ENCODE data around the gene TTC9C. TPM values are rescaled to one million over a fixed set of nuclear protein-coding genes. Genes with fewer than 3 reads are reported as not detected.

The TTC9C gene
- total and polyA plus RNA-seq, 2 of the 13 experiments (the other 11 are each of a cell fraction or from before 2014, with no cell fraction given): 28.0 to 36.4 TPM

- TF ChIP-seq RXRB (CRISPR knock-in tag; IDR thresholded peaks at IDR 0.05; ENCODE audit: borderline replicate concordance): peak; percentile 75; the same call in 1 of the 2 replicates
- TF ChIP-seq, protein P1, sequence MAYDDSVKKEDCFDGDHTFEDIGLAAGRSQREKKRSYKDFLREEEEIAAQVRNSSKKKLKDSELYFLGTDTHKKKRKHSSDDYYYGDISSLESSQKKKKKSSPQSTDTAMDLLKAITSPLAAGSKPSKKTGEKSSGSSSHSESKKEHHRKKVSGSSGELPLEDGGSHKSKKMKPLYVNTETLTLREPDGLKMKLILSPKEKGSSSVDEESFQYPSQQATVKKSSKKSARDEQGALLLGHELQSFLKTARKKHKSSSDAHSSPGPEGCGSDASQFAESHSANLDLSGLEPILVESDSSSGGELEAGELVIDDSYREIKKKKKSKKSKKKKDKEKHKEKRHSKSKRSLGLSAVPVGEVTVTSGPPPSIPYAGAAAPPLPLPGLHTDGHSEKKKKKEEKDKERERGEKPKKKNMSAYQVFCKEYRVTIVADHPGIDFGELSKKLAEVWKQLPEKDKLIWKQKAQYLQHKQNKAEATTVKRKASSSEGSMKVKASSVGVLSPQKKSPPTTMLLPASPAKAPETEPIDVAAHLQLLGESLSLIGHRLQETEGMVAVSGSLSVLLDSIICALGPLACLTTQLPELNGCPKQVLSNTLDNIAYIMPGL (CRISPR knock-in tag; IDR thresholded peaks at IDR 0.05; ENCODE audit: borderline replicate concordance in 1 of 2, low read depth in 1 of 2): peak; percentile 91 to 95
- TF ChIP-seq, protein P2, sequence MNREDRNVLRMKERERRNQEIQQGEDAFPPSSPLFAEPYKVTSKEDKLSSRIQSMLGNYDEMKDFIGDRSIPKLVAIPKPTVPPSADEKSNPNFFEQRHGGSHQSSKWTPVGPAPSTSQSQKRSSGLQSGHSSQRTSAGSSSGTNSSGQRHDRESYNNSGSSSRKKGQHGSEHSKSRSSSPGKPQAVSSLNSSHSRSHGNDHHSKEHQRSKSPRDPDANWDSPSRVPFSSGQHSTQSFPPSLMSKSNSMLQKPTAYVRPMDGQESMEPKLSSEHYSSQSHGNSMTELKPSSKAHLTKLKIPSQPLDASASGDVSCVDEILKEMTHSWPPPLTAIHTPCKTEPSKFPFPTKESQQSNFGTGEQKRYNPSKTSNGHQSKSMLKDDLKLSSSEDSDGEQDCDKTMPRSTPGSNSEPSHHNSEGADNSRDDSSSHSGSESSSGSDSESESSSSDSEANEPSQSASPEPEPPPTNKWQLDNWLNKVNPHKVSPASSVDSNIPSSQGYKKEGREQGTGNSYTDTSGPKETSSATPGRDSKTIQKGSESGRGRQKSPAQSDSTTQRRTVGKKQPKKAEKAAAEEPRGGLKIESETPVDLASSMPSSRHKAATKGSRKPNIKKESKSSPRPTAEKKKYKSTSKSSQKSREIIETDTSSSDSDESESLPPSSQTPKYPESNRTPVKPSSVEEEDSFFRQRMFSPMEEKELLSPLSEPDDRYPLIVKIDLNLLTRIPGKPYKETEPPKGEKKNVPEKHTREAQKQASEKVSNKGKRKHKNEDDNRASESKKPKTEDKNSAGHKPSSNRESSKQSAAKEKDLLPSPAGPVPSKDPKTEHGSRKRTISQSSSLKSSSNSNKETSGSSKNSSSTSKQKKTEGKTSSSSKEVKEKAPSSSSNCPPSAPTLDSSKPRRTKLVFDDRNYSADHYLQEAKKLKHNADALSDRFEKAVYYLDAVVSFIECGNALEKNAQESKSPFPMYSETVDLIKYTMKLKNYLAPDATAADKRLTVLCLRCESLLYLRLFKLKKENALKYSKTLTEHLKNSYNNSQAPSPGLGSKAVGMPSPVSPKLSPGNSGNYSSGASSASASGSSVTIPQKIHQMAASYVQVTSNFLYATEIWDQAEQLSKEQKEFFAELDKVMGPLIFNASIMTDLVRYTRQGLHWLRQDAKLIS (CRISPR knock-in tag; IDR thresholded peaks at IDR 0.05): no peak
- peak; percentile 64 for TF ChIP-seq MEIS2 (CRISPR knock-in tag; IDR thresholded peaks at IDR 0.05)
- TF ChIP-seq, protein P3, sequence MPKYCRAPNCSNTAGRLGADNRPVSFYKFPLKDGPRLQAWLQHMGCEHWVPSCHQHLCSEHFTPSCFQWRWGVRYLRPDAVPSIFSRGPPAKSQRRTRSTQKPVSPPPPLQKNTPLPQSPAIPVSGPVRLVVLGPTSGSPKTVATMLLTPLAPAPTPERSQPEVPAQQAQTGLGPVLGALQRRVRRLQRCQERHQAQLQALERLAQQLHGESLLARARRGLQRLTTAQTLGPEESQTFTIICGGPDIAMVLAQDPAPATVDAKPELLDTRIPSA (CRISPR knock-in tag; IDR thresholded peaks at IDR 0.05; ENCODE audit: borderline replicate concordance): peak; percentile 97
- peak; percentile 85; the same call in 1 of the 2 replicates for TF ChIP-seq ZNF30 (CRISPR knock-in tag; IDR thresholded peaks at IDR 0.05)
- no peak for TF ChIP-seq SRSF4 (IDR thresholded peaks at IDR 0.05; ENCODE audit: low read depth, low read length, poor library complexity, severe bottlenecking)
- TF ChIP-seq KLF13 (CRISPR knock-in tag; IDR thresholded peaks at IDR 0.05): peak; percentile 31; the same call in 1 of the 2 replicates
- TF ChIP-seq SPEN (CRISPR knock-in tag; IDR thresholded peaks at IDR 0.05; ENCODE audit: low read depth): peak; percentile 90
- peak; percentile 65; the same call in 1 of the 2 replicates for TF ChIP-seq ISL2 (CRISPR knock-in tag; IDR thresholded peaks at IDR 0.05)
- peak; percentile 84; the same call in 1 of the 2 replicates for TF ChIP-seq DNMT1 (CRISPR knock-in tag; IDR thresholded peaks at IDR 0.05)
- TF ChIP-seq TFDP1 (CRISPR knock-in tag; IDR thresholded peaks at IDR 0.05; ENCODE audit: borderline replicate concordance): peak; percentile 87
- peak; percentile 70 for TF ChIP-seq ASH2L (IDR thresholded peaks at IDR 0.05; ENCODE audit: insufficient read length, low read depth, low read length)
- TF ChIP-seq ZNF101 (CRISPR knock-in tag; IDR thresholded peaks at IDR 0.05; ENCODE audit: borderline replicate concordance, low read depth): no peak
- 0 out of 2 replicates have a peak, but pooled peaks have one; percentile 86 for TF ChIP-seq FLYWCH1 (CRISPR knock-in tag; IDR thresholded peaks at IDR 0.05)
- peak; percentile 44; the same call in 1 of the 2 replicates for TF ChIP-seq ZNF317 (CRISPR knock-in tag; IDR thresholded peaks at IDR 0.05)
- TF ChIP-seq MATR3 (CRISPR knock-in tag; IDR thresholded peaks at IDR 0.05): no peak
- TF ChIP-seq RORA (CRISPR knock-in tag; IDR thresholded peaks at IDR 0.05): no peak
- 0 out of 2 replicates have a peak, but pooled peaks have one; percentile 26 for TF ChIP-seq RFX5 (IDR thresholded peaks at IDR 0.05; ENCODE audit: low read depth, low read length)
- peak; percentile 75 for TF ChIP-seq ETV6 (CRISPR knock-in tag; conservative IDR thresholded peaks at IDR 0.05)
- TF ChIP-seq PRMT3 (CRISPR knock-in tag; IDR thresholded peaks at IDR 0.05; ENCODE audit: borderline replicate concordance, low read depth): peak; percentile 96; the same call in 1 of the 2 replicates
These were observed 58.9 kb downstream of the TTC9C start, which contains the start of gene TMEM179B (continued) for GRCh38 chr11:62787005-62787759.
